AG04450 (cell line): ENCODE measurements around the gene PGAM1. TPM values are rescaled to one million over a fixed set of nuclear protein-coding genes. Genes with fewer than 3 reads are reported as not detected.

Experiments
- CTCF ChIA-PET: fragments of 300-600, 350-600 bp; formaldehyde crosslinking; extraction: SDS; loops from one replicate; lab custom pipeline; 2022; ENCODE audit warnings: antibody characterized with exemption, inconsistent platforms; lab: Charles Lee
- POLR2A ChIA-PET: fragments of 350-600 bp; formaldehyde crosslinking; extraction: SDS; loops from one replicate; lab custom pipeline; 2021; ENCODE audit warnings: antibody characterized with exemption, inconsistent platforms; lab: Yijun Ruan, JAX
- DNase-seq: peaks from one replicate; pipeline ENCODE4 v3.0.0-alpha.2; 2011; ENCODE audit warnings: low read depth, low spot score
- H3K27ac ChIP-seq: one replicate; pipeline ENCODE4 v1.5.1; 2012; ENCODE audit warnings: low read depth, low read length, control low read depth
- H3K27me3 ChIP-seq: one replicate; pipeline ENCODE4 v1.6.0; 2012; ENCODE audit warnings: low read length; ENCODE audit not compliant: control insufficient read depth, insufficient read depth
- H3K4me3 ChIP-seq: 2 replicates; pipeline ENCODE4 v1.5.1; 2011; ENCODE audit warnings: mild to moderate bottlenecking, low read depth, low read length, control low read depth
- H3K9me3 ChIP-seq: 2 replicates; pipeline ENCODE4 v1.5.1; 2012; ENCODE audit warnings: low read length; ENCODE audit not compliant: control insufficient read depth, insufficient read depth
- polyA plus RNA-seq: library from polyadenylated mRNA; depleted of rRNA; stranded (reverse); fragments of >200 nt; gene quantifications from 2 replicates; pipeline ENCODE4 v1.2.3, GENCODE V29; 2011
- TF ChIP-seq, protein P1 (sequence below): IDR thresholded peaks from 2 replicates; pipeline ENCODE4 v1.5.1; 2011; ENCODE audit warnings: low read depth, low read length, control low read depth, inconsistent platforms

PGAM1 gene
- polyA plus RNA-seq, 1 experiment, result 452 TPM

DNA sequence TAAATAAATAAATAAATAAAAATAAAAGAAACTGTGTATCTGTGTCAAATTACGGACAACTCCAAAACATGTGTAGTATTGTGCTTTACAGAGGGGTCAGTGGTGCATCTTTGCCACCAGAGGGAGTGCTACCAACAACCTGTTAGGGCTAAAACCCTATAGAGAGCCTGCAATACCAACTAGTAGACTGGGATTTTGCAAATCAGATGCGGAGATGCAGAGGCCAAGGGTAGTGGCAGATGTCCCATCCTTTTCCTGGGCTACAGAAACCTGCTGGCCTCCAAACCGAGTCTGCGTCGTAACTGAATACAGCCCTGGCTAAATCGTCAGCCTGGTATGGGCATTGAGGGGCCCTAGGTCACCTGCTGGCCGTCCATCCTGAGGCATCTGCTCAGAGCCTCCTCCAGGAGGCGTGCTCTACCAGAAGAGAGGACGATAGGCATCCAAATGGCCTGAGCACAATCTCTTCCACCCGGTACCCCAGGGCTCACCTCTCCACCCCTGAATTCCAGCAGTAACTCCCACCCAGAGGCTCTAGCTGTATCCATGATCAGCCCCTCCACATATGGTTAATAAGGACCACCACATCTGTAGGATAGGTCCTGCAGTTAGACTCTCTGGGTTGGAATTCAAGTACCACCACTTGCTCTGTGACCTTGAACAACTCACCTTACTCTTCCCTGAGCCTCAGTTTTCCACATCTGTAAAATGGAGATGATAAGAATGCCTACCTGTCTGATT lies 18.6 kb upstream of the PGAM1 start:
- no peak overlapping the region for H3K27ac ChIP-seq
- TF ChIP-seq, protein P1, sequence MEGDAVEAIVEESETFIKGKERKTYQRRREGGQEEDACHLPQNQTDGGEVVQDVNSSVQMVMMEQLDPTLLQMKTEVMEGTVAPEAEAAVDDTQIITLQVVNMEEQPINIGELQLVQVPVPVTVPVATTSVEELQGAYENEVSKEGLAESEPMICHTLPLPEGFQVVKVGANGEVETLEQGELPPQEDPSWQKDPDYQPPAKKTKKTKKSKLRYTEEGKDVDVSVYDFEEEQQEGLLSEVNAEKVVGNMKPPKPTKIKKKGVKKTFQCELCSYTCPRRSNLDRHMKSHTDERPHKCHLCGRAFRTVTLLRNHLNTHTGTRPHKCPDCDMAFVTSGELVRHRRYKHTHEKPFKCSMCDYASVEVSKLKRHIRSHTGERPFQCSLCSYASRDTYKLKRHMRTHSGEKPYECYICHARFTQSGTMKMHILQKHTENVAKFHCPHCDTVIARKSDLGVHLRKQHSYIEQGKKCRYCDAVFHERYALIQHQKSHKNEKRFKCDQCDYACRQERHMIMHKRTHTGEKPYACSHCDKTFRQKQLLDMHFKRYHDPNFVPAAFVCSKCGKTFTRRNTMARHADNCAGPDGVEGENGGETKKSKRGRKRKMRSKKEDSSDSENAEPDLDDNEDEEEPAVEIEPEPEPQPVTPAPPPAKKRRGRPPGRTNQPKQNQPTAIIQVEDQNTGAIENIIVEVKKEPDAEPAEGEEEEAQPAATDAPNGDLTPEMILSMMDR, result peak; percentile 78
- POLR2A ChIA-PET, result no interaction called here
- peak; percentile 57 for DNase-seq
- no peaks in the 10 kb centered on the region for H3K27me3 ChIP-seq
- no peaks in the 10 kb centered on the region for H3K9me3 ChIP-seq
- CTCF ChIA-PET, result interaction anchor here (0.6 to 2.4 kb wide), 10 partner anchors 9 to 219 kb away, joined by 3 to 9 read pairs (median 4); no protein-coding TSS in a partner anchor
- H3K4me3 ChIP-seq, result no peak overlapping the region

DNA sequence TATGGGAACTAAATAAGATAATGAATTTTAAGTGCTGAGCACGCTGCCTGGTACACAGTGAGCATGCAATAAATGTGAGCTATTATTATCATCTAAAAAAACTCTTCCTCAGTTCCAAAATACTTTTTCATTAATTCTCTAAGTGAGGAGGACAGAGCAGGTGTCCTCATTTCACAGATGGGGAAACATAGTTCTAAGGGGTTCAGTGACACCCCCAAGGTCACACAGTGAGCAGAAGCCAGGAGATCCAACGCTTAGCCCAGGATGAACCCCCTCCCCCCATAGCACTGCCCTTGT lies 18.1 kb upstream of the PGAM1 start:
- Histone ChIP-seq H3K9me3 (no peaks in the 10 kb centered on the region), H3K4me3 (no peak overlapping the region), H3K27ac (no peak overlapping the region), H3K27me3 (no peaks in the 10 kb centered on the region)
- TF ChIP-seq, protein P1, result no peak
- ChIA-PET CTCF (interaction anchor here (0.5 to 2.4 kb wide), 7 partner anchors 13 to 146 kb away, joined by 3 to 9 read pairs (median 4); no protein-coding TSS in a partner anchor), POLR2A (no interaction called here)
- DNase-seq, result no peak

DNA sequence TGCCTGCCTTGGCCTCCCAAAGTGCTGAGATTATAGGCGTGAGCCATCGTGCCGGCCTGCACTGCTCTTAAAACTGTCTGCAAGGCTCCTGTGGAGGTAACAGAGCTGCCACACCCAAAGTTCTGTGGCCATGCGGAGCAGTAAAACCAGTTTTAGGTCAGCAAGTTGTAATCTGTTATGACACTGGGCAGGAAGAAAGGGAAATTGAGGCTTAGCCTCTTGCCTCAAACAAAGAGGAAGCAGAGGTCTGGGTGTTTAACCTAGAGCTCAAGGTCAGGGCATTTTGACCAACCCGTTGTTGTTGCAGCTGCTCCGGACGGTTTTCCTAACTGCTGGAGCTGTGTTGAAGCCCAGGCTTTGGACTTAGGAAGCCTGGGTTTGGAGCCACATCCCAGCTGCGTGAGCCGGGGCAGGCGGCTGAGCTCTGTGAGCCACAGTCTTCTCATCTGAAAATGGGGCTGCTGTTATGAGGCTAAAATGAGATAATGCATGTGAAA lies 17.4 kb upstream of the PGAM1 start:
- H3K4me3 ChIP-seq, result no peak overlapping the region
- H3K9me3 ChIP-seq, result no peaks in the 10 kb centered on the region
- H3K27ac ChIP-seq, result no peak overlapping the region
- CTCF ChIA-PET, result interaction anchor here (0.5 to 2.4 kb wide), 7 partner anchors 10 to 559 kb away, joined by 4 to 12 read pairs (median 5); no protein-coding TSS in a partner anchor
- H3K27me3 ChIP-seq, result no peaks in the 10 kb centered on the region
- POLR2A ChIA-PET, result interaction anchor here (0.6 kb wide), 2 partner anchors 15 to 156 kb away, joined by 4 to 5 read pairs; no protein-coding TSS in a partner anchor
- TF ChIP-seq, protein P1, result no peak
- no peak for DNase-seq

DNA sequence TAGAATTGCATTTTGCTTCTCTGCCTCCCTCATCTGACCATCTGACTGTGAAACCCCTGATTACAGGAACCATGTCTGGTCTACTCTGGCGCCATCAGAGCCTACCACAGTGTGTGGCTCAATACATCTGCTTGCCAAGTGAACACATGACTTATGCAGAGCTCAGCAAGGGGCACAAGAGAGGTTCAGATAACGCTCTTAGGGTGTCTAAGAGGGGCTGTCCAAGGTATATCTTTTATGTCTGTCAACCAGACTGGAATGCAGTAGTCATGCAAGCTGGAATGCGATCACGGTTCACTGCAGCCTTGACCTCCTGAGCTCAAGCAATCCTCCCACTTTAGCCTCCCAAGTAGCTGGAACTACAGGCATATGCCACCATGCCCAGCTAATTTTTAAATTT lies 14.6 kb upstream of the PGAM1 start:
- ChIA-PET POLR2A (no interaction called here), CTCF (no interaction called here)
- no peak overlapping the region for H3K4me3 ChIP-seq
- no peak overlapping the region for H3K27ac ChIP-seq
- no peak for DNase-seq
- no peaks in the 10 kb centered on the region for H3K9me3 ChIP-seq
- no peaks in the 10 kb centered on the region for H3K27me3 ChIP-seq
- TF ChIP-seq, protein P1, result no peak

DNA sequence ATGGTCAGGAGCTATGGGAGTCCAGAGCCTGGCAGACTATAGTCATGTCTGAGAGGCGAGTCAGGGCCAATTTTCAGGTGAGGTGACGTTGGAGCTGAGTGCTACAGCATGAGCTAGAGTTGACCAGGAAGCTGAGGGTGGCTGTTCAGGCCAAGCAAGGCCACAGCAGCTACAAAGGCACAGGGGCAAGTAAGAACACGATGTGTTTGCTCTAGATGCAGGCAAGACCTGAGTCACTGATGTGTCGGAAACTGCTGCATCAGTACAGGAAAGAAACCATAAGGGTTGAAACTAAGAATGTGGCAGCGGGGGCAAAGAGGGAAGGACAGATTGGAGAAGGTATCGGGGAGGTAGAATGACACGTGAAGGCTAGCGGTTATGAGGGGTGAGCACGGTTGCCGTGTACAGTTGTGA lies 13.1 kb upstream of the PGAM1 start:
- ChIA-PET POLR2A (no interaction called here), CTCF (interaction anchor here (1.1 kb wide), 1 partner anchor 9 kb away, joined by 3 read pairs; no protein-coding TSS in a partner anchor)
- no peak overlapping the region for H3K4me3 ChIP-seq
- H3K27me3 ChIP-seq, result no peaks in the 10 kb centered on the region
- H3K9me3 ChIP-seq, result no peaks in the 10 kb centered on the region
- no peak overlapping the region for H3K27ac ChIP-seq
- TF ChIP-seq, protein P1, result no peak
- DNase-seq, result no peak
